GM19372 (cell line): ENCODE measurements around the gene TAAR1.
"Not testable (repeated sequence)": the region's sequence is repeated elsewhere in the genome, so short reads cannot be mapped to it uniquely, and the experiment has no call there.

ENCODE experiments used
- ATAC-seq: cut with Tn5 transposase; IDR thresholded peaks from one replicate; pipeline ENCODE4 v1.9.1; 2021; ENCODE audit warnings: mild to moderate bottlenecking, low read depth, moderate library complexity; ENCODE audit not compliant: unreplicated experiment

Gene TAAR1

DNA sequence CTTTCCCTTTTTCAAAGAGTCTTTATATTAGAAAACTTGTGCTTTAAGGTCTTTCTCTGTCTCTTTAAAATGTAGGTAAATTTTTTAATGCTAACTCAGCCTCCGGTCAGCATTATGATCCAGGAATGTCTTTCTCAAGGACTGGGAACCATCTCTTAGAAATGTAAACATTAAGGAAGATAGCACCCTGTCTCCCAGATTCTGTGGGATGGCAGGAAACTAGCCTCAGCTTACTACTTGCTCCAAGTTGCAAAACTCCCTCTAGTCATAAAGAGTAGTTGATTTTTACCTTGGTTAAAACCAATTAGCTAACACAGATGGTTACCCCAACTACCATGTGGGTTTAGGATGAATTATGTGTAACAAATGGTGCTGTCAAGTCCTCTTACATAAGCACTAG lies 4.7 kb upstream of the TAAR1 start:
- ATAC-seq, result no peak

DNA sequence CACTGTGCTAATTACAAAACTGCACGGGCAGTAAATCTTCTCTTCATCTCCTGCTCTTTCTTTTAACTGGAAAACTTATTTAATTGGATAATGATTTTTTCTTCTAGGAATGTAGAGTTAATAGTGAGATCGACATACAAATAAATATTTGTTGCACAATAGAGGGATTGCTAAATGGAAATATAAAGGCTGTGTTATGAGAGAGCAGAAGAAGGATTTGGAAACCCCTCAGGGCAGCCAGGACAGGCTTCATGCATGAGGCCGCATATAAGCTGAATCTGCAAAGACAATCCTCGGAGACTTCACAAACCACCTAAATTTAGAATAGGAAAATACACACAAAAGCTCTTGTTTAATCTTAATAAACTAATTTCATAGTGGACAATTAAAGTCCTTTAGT lies 2.9 kb upstream of the TAAR1 start:
- no peak for ATAC-seq

DNA sequence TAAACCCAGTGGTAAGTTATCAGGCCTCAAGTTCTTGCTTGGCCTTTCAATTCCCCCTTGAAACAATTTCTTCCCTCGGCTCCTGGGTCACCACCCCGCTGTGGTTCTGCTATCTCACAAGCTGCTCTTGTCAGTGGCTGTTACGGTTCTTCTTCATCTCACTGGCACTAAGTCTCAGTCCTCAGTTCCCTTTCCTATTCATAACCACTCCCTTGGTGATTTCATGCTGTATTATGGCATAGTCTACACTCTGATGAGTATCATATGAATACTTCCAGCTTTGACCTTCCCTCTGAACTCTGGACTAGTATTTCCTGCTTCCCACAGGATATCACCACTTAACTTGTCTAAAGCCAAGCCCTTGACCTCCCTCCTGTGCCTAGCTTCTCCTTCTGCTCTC lies 7.9 kb downstream of the TAAR1 start:
- no peak for ATAC-seq

DNA sequence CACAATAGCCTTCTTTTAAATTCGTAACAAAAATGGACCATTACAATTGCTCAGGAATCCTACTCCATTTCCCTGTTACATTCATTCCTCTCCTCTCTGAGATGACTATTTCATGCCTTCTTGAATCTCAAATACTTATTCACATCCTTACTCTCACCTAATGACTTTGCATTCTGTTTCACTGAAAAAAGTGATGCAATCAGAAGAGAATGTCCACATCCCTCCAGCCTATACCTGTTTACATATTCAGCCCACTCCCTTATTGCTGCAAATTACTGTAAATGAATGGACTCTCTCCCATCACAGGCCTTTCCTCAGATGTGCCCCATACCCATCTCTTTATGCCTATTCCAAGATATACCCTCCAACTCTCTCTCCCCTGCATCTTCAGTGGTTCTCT lies 8.6 kb downstream of the TAAR1 start:
- ATAC-seq, result no peak

DNA sequence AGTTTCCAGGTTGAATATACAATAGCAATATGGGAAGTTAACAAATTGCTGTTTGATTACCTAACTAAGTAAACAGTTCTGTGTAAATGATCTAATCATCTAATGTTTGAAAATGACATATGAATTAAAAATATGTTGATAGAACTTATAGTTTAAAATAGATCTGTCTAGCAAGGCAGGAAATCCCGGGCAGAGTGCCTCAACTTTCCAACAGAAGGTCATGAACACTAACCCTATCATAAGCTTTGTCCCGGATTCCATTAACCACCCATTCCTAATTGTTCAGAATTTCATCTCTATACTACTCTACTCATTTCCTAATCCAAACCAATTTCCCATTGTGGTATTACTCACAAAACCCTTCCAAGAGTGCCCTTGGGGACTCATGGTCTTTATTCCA lies 10.2 kb downstream of the TAAR1 start:
- ATAC-seq, result no peak

DNA sequence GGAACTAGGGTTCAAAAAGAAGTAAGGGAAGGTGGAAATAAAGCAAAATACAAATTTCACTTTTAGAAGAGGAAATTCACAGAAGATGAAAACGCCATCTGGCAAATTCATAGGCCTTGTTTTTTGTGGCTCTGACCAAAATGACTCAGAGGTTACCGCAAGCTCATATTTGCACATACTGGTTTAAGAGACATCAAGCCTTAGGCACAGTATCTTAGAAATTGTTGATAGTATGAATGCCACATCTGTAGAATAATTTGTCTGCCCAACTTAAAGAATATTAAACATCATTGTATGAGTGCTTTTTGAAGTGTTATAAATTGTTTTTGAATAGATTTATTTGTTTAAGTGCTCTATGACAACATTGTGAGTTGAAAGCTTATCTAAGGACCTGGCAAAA lies 10.6 kb downstream of the TAAR1 start:
- peak; percentile 89 for ATAC-seq

DNA sequence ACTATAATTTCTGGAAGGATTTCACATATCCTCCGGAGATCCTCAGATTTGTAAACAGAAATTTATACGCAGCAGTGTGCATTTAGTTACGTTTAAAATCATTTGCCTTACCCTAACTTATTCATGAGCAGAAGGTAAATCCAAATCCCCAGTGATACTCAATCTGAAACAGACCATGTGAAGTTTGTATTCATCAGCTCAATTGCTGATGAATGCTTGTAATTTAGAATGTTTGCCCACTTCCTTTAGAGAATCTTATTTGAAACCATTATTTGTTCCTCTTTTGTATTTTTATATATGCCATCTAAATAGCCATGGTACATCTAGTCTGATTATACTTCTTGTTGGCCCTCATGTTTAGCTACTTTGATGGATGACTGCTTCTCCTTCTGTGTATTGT lies 15.4 kb downstream of the TAAR1 start:
- ATAC-seq, result no peak

DNA sequence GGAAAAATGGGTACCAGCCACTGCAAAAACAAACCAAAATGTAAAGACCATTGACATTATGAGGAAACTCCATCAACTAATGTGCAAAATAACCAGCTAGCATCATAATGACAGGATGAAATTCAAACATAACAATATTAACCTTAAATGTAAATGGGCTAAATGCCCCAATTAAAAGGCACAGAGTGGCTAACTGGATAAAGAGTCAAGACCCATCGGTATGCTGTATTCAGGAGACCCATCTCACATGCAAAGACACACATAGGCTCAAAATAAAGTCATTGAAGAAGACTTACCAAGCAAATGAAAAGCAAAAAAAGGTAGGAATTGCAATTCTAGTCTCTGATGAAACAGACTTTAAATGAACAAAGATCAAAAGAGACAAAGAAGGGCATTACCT lies 21.8 kb downstream of the TAAR1 start:
- ATAC-seq, result not testable (repeated sequence)

DNA sequence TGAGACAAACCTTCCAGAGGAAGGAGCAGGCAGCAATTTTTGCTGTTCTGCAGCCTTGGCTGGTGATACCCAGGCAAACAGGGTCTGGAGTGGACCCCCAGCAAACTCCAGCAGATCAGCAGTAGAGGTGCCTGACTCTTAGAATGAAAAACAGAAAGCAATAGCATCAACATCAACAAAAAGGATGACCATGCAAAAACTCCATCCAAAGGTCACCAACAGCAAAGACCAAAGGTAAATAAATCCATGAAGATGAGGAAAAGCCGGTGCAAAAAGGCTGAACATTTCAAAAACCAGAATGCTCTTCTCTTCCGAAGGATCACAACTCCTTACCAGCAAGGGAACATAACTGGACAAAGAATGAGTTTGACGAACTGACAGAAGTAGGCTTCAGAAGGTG lies 23.1 kb downstream of the TAAR1 start:
- not testable (repeated sequence) for ATAC-seq

DNA sequence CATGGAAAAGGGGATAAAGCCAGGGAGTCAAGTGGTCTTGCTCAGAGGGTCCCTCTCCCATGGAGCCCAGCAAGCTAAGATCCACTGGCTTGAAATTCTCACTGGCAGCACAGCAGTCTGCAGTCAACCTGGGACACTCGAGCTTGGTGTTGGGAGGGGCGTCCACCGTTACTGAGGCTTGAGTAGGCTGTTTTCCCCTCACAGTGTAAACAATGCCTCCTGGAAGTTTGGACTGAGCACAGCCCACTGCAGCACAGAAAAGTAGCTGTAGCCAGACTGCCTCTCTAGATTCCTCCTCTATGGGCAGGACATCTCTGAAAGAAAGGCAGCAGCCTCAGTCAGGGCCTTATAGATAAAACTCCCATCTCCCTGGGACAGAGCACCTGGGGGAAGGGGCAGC lies 23.7 kb downstream of the TAAR1 start:
- ATAC-seq, result not testable (repeated sequence)

DNA sequence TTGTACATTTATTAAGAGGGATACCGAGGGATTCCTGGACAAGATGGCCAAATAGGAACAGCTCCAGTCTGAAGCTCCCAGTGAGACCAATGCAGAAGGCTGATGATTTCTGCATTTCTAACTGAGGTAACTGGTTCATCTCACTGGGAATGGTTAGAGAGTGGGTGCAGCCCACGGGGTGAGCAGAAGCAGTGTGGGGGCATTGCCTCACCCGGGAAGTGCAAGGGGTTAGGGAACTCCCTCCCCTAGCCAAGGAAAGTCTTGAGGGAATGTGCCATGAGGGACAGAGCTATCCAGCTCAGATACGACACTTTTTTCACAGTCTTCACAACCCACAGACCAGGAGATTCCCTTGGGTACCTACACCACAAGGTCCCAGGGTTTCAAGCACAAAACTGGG lies 24.2 kb downstream of the TAAR1 start:
- no peak for ATAC-seq

DNA sequence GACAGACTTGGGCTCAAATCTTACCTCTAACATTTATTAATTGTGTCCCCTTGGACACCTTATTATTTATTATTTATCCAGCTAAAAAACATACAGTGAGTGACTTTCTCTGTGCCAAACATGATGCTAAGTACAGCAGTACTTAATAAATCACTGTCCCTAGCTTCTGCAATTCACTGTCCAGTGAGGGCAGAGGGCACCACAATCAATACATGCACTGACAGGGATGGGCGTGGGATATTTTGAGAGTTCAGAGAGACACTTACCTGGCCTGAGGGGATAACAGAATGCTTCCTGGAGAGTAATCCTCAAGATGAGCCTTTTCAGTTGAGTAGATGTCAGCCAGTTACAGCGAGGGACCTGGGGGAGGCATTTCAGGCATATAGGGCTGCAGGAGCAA lies 25.6 kb downstream of the TAAR1 start:
- ATAC-seq, result no peak

DNA sequence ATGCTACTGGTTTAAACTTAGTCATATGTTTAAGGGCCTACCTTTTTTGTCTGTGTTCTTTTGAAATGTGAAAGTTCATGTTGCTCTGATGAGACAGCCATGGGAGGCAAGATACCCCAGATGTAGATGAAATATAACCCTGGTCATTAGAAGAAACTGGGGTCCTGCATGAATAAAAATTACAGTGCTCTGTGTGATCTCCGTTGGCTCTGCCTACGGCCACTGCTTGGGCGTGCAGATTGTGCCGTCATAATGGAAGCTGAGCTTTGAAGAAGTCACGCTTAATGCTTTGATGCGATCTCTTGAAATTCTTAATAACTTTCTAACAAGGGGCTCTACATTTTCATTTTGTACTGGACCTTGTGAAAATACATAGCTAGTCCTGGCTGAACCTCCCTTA lies 34.8 kb downstream of the TAAR1 start, which contains the start of gene TAAR2:
TAAR2 (minus strand) TSS at position 101 of the 400 bp plus-strand sequence; CDS start at position 101, 0 bp downstream.
- ATAC-seq, result no peak

DNA sequence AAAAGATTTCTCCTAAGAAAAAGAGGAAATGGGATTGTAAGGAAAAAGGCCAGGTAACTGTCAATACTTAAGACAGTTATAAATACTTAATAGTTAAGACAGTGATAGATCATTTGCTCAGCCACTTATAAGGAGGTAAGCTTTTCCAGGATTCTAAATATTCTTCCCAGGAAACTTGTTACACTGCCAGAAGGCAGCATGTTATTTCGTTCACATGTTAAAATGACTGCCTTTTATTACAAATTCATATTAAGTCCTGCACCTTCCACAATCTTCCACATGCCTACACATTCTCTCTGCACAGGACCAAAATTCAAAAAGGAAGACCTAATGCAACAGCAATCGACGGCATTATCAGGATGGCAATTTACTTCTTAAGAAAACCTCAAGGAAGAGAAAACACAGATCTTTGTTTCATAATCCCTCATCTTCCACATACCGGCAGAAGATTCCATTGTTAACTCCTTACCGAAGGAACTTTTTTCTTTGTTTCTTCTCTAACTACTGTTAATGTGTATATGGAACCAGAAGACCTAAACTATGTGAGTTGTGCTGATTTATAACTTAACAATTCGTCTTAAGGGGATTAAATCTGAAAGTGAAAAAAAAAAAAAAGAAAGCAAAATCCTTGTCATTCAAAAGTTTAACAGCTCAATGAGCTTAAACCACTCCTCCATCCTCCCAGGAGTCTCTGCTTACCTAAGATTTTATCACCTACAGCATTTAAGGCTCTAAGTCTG lies 35.7 kb downstream of the TAAR1 start:
- no peak for ATAC-seq

DNA sequence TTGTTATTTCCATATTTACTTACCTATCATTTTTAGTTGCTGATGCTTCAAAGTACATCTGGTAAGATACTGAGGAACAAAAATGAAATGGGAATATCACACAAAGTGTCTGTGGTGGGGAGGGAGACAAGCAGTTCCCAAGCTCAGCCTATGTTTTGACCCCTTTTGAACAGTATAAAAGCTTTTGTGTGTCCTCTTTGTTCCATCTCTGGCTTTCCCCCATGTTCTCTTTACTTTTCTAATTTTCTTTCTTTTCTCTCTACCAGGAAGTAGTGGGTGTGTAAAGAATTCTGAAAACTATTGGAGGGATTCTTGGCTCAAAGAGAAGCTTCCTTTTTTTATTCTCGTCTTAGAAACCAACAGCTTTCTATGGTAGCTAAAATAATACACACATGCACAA lies 42.3 kb downstream of the TAAR1 start:
- ATAC-seq, result no peak

DNA sequence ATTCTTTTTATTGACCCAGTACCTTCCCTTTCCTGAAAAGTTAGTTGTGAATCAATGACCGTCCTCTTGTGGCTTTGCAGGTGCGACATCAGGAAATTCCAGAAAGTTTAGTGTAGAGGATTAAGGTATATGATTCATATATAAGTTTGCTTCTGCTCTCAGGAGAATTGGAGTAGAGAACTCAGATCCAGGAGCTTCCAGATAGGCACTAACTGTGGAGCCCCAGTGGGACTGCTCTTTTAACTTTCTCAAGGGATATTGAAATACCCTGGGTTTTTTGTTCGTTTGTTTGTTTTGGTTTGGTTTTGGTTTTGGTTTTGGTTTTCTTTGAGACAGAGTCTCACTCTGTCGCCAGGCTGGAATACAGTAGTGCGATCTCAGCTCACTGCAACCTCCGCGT lies 44.4 kb downstream of the TAAR1 start:
- no peak for ATAC-seq

DNA sequence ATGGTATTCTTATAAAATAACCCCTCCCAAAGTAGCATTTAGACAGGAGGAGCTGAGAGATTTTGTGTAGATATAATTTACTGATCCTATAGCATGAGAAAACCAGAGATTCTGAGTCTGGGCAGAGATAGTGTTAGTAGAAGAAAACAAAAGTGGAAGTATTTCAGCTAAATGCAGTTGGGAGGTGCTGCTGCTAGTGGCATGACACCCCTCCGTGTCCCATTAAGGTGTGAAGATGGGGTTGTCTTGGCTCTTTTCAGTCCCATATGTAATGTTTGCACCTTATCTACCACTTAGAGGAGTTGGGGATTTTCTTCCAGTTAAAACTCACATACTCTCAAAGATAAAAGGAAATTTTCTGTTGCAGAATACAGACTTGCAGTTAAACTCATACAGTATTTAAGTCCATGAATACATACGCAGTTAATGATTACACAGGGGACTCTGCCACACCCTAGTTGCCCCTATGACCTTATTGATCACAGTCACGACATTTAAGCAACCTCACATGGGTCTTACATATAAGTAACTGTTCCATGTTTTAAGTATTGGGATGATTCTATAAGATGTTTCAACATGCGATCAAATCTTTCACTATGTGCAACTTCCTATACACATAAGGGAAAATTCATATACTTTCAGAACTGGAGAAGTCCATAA lies 46.4 kb downstream of the TAAR1 start:
- no peak for ATAC-seq

DNA sequence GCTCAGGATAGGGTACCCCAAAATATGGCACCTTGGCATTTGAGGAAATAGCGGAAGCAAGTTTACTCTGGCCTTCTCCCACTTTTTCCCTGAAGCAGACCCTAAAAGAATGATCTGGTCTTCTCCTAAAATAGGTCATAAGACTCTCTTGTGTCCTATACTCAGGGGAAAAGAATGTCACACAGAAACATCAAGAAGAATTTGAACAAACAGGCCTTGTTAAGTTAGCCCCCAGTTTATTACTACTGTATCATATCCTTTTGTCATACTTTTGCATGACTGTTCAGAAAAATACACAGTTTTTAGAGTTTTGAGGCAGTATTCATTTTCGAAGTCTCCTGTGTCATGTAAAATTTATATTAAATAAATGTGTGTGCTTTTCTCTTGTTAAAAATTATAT lies 47.4 kb downstream of the TAAR1 start:
- no peak for ATAC-seq

DNA sequence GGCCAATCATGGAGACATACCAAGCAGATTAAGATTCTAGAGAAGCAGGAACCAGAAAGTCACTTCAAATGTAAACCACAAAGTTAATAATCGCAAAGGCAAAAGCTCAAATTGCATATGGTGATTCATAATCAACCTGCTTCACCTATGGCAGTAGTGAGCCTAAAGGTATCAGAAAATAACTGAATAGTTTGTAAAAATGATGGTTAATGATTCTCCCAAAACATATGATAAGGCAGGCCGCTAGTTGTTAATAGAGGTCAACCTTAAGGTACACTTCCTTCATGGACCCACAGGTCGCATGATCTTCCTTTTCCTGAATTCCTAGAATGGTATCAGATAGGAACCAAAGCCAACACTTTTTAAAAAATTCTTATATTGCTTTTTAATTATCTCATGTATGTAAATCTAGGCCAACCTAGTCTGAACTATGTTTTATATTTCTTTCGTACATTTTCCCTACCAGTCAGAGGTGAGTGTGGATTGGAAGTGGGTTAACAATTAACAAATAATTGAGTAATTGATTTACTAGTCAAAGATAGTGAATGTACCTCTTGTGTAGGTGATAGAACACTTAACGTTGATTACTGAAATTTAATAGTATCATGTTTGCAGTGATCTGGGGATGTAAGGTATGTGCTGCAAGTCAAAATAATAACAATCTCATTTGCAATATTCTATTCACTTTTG lies 51.3 kb downstream of the TAAR1 start:
- no peak for ATAC-seq

DNA sequence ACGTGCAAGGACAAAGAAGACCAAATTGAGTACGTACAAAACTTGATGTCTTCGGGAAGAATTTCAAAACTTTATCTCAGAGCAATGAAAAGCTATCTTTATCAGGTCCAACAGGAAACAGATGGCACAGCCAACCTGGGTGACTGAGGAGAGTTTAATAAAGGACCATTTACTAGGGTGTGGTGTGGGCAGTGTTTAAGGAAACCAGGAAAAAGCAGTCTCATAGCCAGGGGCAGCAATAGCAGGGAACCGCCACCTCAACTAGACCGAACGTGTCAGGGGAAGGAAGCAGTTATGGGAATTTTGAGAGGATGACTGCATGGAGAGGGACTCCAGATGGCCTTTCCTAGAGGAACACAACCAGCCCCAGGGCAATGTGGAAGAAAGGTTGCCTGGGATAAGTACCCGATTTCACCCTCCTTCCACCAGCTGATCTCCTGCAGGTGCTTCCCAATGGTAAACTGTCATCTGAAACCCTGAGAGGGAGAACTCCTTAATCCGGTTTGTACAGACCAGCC lies 54.3 kb downstream of the TAAR1 start:
- ATAC-seq, result no peak

DNA sequence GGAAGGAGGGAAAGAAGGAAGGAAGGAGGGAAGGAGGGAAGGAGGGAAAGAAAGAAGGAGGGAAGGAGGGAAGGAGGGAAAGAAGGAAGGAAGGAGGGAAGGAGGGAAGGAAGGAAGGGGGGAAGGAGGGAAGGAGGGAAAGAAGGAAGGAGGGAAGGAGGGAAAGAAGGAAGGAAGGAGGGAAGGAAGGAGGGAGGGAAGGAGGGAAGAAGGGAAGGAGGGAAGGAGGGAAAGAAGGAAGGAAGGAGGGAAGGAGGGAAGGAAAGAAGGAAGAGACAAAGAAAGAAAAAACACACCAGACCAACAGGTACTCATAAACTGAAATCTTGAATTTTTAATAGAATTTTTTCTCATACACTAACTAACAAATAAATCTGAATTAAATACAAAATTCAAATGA lies 58.1 kb downstream of the TAAR1 start:
- ATAC-seq, result not testable (repeated sequence)
